Breast epithelium (tissue), 4 donors: ENCODE results near the gene CCDC106. TPM values are rescaled to one million over a fixed set of nuclear protein-coding genes. Genes with fewer than 3 reads are reported as not detected.

ENCODE experiments used
- DNase-seq, 2 donors: peaks; one replicate each; pipeline ENCODE4 v3.0.0-alpha.2; 2019; ENCODE audit warnings: low spot score in 2 of 2
- H3K27ac ChIP-seq, 2 donors: fragments of 200-600 bp; sonication (generic) in 1 of 2; one replicate each; pipeline ENCODE4 v1.5.1; 2016 to 2019; ENCODE audit warnings: mild to moderate bottlenecking in 1 of 2
- H3K27me3 ChIP-seq, 2 donors: fragments of 200-600 bp; sonication (generic) in 1 of 2; one replicate each; pipeline versions ENCODE4 v1.5.1 to v1.6.0; 2017 to 2019; ENCODE audit warnings: control low read depth in 1 of 2, mild to moderate bottlenecking in 1 of 2
- H3K36me3 ChIP-seq: fragments of 200-600 bp; one replicate; pipeline ENCODE4 v1.5.1; 2019
- H3K4me1 ChIP-seq, 2 donors: fragments of 200-600 bp; sonication (generic); one replicate each; pipeline ENCODE4 v1.5.1; 2016 to 2019; ENCODE audit warnings: control low read depth in 1 of 2
- H3K4me3 ChIP-seq, 3 donors: fragments of 200-600 bp; sonication (generic); 1 replicate in 2 of 3; 2 replicates in 1 of 3; pipeline ENCODE4 v1.5.1; 2016 to 2019; ENCODE audit warnings: mild to moderate bottlenecking in 3 of 3, moderate library complexity in 2 of 3
- H3K9me3 ChIP-seq, 2 donors: fragments of 200-600 bp; sonication (generic) in 1 of 2; one replicate each; pipeline ENCODE4 v1.5.1; 2016 to 2019; ENCODE audit warnings: control low read depth in 1 of 2
- POLR2A ChIP-seq: fragments of 450-650 bp; IDR thresholded peaks from one replicate; pipeline ENCODE4 v1.6.1; 2016; ENCODE audit warnings: antibody characterized with exemption, mild to moderate bottlenecking, moderate library complexity
- POLR2AphosphoS5 ChIP-seq, 3 donors: sonication (generic); formaldehyde crosslinking; IDR thresholded peaks; one replicate each; pipeline ENCODE4 v1.6.1; 2017; ENCODE audit warnings: antibody characterized with exemption in 3 of 3
- intact Hi-C: fragments of 100-400 bp; cut with DNase I; formaldehyde crosslinking; loops from one replicate; pipeline ENCODE4 v1.15.1; 2023; ENCODE audit warnings: low total_unique reads
- total RNA-seq, 3 donors: library from RNA; depleted of rRNA; stranded (reverse); fragments of >200 nt; gene quantifications; one replicate each; pipeline ENCODE4 v1.1.0, GENCODE V29; 2016
- TF ChIP-seq, protein P1 (sequence below), 3 donors: fragments of 450-650 bp; IDR thresholded peaks; one replicate each; pipeline ENCODE4 v1.5.1; 2016 to 2017; ENCODE audit warnings: antibody characterized with exemption in 3 of 3, mild to moderate bottlenecking in 3 of 3, moderate library complexity in 3 of 3

CCDC106 gene
- total RNA-seq, result 10 to 100 TPM in 2 of 3 donors, 1 to 10 TPM in 1; 7.9 to 10.5 (median 10.2) TPM

DNA sequence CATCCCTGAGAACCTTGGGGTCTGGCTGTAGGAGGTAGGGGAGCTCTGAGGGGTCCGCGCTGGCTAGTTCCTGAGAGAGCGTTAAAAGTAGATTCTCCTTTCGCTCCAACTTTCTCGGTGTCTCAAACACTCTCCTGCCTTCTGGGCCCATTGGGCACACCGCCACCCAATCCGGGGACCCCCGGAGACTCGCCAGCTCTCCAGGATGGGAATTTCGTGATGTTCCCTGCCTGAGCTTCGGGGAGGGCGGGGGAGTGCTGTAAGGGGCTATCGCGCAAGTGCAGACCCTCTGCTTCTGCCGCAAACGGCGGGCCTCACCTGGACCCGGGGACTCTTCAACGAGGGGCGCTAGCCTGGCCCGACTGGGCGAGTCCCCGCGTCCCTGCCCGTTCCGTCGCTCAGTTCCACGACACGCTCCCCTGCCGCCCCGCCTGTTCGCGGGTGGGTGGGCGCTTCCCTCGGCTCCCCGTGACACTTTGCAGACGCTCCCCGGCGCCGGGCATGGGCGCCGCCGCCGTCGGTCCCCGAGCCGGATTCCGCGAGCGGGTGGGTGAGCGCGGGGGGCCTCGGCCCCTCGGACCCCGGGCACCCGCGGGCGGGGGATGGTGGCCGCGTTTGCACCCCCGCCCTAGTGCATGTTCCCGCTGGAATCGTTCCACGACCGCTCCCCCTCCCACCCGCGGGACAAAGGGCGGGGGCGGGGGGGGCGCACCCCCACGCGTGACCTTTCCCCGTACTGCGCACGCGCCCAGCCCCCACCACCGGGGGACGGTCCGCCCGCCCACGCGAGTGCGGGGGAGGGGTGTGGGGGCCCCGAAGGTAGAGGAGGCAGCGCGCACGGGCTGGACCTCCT is at the start of gene CCDC106:
CCDC106 (plus strand) TSS at position 481 of the 853 bp plus-strand sequence. CDS start 835 bp downstream, outside the sequence.
- intact Hi-C loops, result no loop called here
- no peaks in the 10 kb centered on the region for H3K9me3 ChIP-seq
- TF ChIP-seq POLR2A, result no peak
- TF ChIP-seq POLR2AphosphoS5 (IDR thresholded peaks at IDR 0.05), result no peak
- TF ChIP-seq, protein P1, sequence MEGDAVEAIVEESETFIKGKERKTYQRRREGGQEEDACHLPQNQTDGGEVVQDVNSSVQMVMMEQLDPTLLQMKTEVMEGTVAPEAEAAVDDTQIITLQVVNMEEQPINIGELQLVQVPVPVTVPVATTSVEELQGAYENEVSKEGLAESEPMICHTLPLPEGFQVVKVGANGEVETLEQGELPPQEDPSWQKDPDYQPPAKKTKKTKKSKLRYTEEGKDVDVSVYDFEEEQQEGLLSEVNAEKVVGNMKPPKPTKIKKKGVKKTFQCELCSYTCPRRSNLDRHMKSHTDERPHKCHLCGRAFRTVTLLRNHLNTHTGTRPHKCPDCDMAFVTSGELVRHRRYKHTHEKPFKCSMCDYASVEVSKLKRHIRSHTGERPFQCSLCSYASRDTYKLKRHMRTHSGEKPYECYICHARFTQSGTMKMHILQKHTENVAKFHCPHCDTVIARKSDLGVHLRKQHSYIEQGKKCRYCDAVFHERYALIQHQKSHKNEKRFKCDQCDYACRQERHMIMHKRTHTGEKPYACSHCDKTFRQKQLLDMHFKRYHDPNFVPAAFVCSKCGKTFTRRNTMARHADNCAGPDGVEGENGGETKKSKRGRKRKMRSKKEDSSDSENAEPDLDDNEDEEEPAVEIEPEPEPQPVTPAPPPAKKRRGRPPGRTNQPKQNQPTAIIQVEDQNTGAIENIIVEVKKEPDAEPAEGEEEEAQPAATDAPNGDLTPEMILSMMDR (IDR thresholded peaks at IDR 0.05), result no peak
- peak within 1 kb of the TSS; percentile 88 to 98 (median 96) for H3K4me3 ChIP-seq
- no peaks in the 10 kb centered on the region for H3K27me3 ChIP-seq
- peaks cover 9 to 11% of the 10 kb centered on the region in 2 donors for H3K4me1 ChIP-seq
- peak within 1 kb of the TSS; percentile 86 to 92 for H3K27ac ChIP-seq
- no peak for DNase-seq
- H3K36me3 ChIP-seq, result no peaks in the 10 kb centered on the region

DNA sequence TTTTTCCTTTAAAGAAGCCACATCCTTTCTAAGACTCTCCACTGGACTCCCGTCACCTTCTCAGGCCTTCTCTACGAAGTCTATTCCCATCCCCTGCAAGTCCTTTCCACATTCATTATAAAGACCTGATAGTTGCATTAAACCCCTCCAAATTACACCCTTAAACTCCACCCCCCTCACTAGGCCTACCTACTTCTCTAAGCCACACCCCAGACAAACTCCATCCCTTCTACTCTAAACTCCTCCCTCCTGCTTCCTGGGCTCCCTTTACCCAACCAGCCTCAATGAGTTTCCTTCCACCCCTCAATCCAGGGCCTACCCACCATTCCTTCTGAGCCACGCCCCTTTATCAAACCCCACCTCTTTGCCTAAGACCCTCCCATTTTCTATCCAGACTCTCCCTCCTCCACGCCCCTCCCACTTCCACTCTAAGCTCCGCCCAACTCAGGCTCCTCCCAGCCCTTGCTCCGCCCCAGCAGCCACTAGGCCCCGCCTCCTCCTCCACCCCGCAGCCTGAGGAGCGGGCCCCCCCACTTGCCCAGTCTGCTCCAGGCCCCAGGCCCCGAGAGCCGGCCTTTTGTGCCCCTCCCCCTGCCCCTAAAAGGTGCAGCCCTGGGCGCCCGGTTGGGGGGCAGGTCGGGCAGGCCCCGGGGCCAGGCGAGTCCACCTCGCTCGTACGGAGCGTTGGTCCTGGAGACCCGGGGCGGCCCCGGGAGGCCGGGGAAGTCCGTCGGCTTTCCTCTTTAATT is 49.1 kb upstream of the CCDC106 start:
- Histone ChIP-seq H3K36me3 (no peaks in the 10 kb centered on the region), H3K27ac (peak overlapping the region; percentile 98 to 100), H3K4me3 (peak overlapping the region; percentile 76 to 98 (median 81)), H3K9me3 (no peaks in the 10 kb centered on the region), H3K27me3 (no peaks in the 10 kb centered on the region), H3K4me1 (no peaks in the 10 kb centered on the region)
- DNase-seq, result peak; percentile 89 to 91
- TF ChIP-seq POLR2AphosphoS5 (IDR thresholded peaks at IDR 0.05), result no peak
- TF ChIP-seq, protein P1 (IDR thresholded peaks at IDR 0.05), result no peak
- intact Hi-C loops, result loop anchor here (5.0 kb wide), 1 partner anchor 538 kb away; no protein-coding TSS in a partner anchor

DNA sequence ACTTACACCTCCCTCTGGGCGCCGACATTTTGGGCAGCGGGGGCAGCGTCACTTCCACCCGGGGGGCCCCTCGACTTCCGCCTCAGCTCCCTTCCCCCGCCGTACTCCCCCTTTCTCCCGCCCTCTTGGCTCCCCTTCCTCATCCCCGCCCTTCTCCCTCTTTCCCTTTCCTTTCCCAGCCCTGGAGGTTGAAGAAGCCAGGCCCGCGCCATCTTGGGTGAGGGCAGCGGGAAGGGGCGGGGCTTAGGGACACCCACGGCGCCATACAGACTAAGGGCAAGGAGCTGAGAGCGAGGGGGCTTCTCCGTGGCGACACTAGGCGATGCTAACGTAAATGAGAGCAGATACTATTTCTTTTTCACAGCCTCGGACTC is 48.6 kb upstream of the CCDC106 start, which contains the start of gene FIZ1:
FIZ1 (minus strand) TSS at position 50 of the 374 bp plus-strand sequence. CDS start 1,652 bp downstream, outside the sequence.
- DNase-seq, result peak; percentile 99
- intact Hi-C loops, result loop anchor here (5.0 kb wide), 1 partner anchor 538 kb away; no protein-coding TSS in a partner anchor
- H3K4me3 ChIP-seq, result peak within 1 kb of the TSS; percentile 76 to 98 (median 81)

DNA sequence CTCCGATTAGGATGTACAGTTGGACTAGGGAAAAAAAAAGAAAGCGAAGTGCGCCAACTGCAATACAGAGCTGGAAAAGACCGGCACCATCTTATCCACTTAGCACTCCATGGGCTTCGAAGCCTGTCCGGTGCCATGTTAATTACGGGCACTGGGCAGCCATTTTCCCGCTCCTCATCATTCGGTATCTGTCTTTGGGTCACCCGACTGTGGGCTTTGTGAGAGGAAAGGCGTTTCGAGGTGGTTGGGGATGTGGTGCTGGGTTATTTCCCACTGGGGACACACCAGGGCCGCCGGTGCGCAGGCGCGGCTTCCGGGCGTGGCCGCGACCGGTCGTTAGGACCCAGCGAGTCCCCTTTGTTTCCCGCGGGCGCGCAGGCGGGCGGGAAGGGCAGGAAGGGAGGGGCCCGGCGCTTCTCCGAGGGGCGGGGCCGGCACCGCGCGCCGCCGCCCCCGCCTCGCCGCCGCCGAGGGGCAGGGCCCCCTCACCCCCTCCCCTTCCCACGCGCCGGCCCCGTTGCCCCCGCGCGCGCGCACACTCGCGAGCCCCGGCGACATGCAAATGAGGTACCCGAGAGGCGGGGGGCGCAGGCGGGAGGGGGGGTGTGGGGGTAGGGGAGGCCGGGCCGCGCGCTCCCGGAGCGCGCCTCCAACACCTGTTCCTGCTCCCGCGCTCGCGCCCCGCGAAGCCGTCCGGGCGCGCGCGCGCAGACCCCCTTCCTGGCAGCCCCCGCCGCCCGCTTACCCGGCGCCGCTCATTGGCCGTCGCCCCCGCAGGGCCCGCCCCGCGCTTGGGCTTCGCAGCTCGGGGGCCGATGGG is 48.0 kb upstream of the CCDC106 start, which contains the start of gene ZNF524:
ZNF524 (plus strand) TSS at position 447 of the 820 bp plus-strand sequence. CDS start 1,825 bp downstream, outside the sequence.
- DNase-seq, result peak; percentile 77 to 89
- H3K9me3 ChIP-seq, result no peaks in the 10 kb centered on the region
- intact Hi-C loops, result loop anchor here (5.0 kb wide), 1 partner anchor 537 kb away; no protein-coding TSS in a partner anchor
- H3K4me3 ChIP-seq, result peak within 1 kb of the TSS; percentile 76 to 98 (median 81)
- H3K27me3 ChIP-seq, result no peaks in the 10 kb centered on the region
- no peaks in the 10 kb centered on the region for H3K4me1 ChIP-seq
- TF ChIP-seq POLR2A (no peak), POLR2AphosphoS5 (IDR thresholded peaks at IDR 0.05) (peak; percentile 55 to 71 (median 57))
- TF ChIP-seq, protein P1 (IDR thresholded peaks at IDR 0.05), result peak in 1 of 3 donors; percentile 29
- no peaks in the 10 kb centered on the region for H3K36me3 ChIP-seq
- peak within 1 kb of the TSS; percentile 98 to 100 for H3K27ac ChIP-seq

More for the DNA sequence above, 48.6 kb upstream of the CCDC106 start, which contains the start of gene FIZ1:
- H3K27ac ChIP-seq, result peak within 1 kb of the TSS; percentile 98 to 100
- no peaks in the 10 kb centered on the region for H3K9me3 ChIP-seq
- H3K4me1 ChIP-seq, result no peaks in the 10 kb centered on the region
- H3K27me3 ChIP-seq, result no peaks in the 10 kb centered on the region
- no peaks in the 10 kb centered on the region for H3K36me3 ChIP-seq
- TF ChIP-seq POLR2A, result no peak
- TF ChIP-seq POLR2AphosphoS5 (IDR thresholded peaks at IDR 0.05), result peak; percentile 10 to 81 (median 74)
